GM19468 (cell line): ENCODE measurements around the gene RIPOR3.

Experiments
- ATAC-seq: cut with Tn5 transposase; IDR thresholded peaks from one replicate; pipeline ENCODE4 v1.9.1; 2021; ENCODE audit warnings: mild to moderate bottlenecking, moderate library complexity, moderate number of reproducible peaks; ENCODE audit not compliant: unreplicated experiment; ENCODE audit errors: extremely low read depth

Gene RIPOR3

GRCh38 chr20:50595433-50595895 is 95.9 kb downstream of the RIPOR3 start:
- no peak for ATAC-seq

DNA sequence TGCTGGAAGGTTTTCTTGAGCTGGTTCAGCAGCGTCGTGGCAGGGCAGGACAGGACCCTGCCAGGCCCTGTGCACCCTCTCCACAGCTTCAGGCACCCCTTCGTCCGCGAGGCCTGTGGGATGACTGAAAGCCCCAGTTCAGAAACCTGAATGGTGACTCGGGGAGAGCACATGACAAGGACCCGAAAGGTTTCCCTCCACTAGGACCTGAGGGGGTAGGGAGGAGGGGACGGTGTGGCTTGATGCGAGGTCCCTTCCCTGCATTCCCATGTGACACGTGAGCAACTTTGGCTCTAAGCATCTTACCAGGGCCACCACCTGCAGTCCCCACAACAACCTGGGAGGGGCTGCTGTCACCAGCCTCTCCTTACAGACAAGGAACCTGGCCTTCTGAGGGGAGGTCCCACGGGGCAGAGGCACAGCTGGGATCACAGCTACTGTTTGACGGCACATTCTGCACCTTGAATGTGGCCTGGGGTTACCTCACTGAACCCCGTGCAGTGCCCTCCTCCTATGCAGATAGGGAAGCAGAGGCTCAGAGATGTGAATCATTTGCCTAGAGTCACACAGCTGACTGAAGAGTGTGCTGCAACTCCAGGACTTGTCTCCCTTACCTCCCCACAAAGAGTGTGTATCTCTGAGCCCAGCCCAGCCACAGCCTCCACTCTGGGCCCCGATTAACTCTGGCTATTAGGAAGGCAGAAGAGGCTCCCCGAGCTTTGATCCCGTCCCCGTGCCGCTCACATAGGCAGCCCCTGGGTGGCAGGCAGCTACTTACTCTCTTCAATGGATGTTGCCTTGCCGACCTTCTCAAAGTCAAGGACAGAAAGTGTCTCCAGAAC is 96.5 kb downstream of the RIPOR3 start:
- ATAC-seq = no peak

DNA sequence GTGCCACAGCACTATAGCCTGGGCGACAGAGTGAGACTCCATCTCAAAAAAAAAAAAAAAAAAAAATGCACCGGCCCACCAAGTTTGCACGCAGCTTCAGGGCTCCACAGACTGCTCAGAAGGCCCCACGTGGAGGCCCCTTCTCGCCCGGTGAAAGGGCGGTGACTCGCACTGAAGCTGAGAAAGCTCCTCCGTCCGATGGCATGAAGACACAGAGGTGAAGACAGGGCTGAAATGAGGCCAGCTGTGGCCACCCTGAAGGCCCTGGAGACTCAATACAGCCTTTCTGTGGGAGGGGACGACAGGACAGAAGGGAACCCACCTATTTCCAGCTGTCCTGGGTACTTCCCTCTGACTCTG is 97.1 kb downstream of the RIPOR3 start:
- ATAC-seq = no peak

GRCh38 chr20:50593005-50593335 is 98.4 kb downstream of the RIPOR3 start:
- no peak for ATAC-seq

GRCh38 chr20:50592282-50593004 is 98.9 kb downstream of the RIPOR3 start:
- ATAC-seq = no peak

- no peak for ATAC-seq
Measured at GRCh38 chr20:50591233-50591852, 100.0 kb downstream of the RIPOR3 start.

- no peak for ATAC-seq
Measured at GRCh38 chr20:50590348-50590664, 101.0 kb downstream of the RIPOR3 start.

DNA sequence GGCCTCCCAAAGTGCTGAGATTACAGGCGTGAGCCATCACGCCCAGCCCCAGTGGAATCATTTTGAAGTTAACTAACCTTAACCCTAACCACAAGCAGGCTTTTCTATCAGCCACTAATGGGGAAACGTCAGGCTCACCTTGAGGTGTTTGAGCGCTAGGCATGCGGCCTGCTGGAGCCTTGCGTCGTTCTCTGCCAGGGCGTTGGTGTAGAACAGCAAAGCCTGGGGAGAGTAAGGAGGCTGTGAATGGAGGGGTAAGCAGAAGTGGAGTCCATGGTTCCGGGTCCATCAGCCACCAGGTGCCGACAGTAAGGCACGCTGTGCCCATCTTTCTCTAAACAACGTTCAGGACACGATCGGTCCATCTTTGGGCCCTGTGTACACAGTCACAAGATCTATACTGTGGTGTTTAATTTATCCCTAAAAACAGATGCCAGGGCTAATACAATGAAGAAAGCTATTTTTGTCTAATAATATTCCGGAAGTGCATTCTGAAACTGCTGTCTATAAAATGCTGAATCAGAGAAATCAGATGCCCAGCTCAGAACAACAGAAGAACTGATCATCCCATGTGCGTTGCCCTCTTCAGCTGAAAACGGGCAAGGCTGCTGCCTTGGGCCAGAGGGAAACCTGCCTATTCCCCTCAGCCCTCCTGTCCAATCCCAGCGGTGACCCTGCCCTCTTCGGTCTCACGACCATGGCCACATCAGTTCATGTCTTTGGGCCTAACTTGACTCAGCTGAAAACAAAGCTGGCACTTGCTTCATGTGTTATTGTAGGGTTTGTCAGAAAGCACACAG is 101.6 kb downstream of the RIPOR3 start:
- ATAC-seq = no peak

GRCh38 chr20:50588034-50588736 is 103.2 kb downstream of the RIPOR3 start:
- no peak for ATAC-seq

- no peak for ATAC-seq
Measured at GRCh38 chr20:50587291-50587961, 103.9 kb downstream of the RIPOR3 start.

DNA sequence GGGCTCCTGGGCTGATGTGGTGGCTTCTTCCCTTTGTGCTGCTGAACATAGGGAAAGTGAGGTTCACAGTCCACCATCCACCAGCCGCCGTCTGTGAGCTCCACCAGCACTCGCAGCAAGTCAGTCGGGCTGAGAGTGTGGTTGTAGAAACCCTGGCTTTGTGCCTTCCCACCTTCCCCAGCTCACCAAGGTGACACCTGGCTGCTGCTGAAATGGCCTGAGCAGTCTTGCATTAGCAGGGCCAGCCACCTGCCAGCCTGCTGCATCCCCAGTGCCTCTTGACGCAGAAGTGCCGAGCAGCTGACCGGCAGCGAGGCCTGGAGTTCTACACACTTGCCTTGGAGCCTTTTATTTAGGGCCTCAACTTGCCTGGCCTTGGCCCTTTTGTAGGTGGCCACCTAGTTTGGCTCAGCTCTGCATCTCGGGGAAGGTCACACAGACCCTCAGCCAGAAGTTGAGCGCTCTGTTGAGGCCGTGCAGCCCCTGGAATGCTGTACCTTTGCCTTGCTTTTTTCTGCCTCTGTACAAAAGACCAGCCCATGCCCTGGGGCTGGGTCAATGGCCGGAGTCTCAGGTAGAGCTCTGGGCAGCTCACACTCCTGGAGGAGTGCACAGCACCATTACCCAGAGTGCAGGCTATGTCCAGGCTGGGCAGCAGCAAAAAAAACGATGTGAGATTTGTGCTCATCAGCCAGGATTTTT is 104.7 kb downstream of the RIPOR3 start:
- no peak for ATAC-seq

DNA sequence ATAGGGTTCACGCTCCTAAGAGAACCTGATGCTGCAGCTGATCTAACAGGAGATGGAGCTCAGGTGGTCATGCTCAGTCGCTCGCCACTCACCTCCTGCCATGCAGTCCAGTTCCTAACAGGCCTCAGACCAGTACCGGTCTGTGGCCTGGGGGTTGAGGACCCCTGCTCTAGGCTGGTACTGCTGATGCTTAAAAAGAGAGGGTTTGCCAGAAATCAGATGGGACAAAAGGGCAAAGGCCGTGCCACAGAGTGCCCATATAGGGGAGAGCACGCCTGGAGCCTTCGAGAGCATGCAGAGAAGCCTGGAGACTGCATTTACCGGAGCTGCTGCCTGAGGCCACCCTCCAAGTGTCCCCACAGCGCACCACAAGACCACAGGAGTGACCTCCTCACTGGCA is 105.7 kb downstream of the RIPOR3 start:
- no peak for ATAC-seq

GRCh38 chr20:50585214-50585613 is 106.1 kb downstream of the RIPOR3 start:
- ATAC-seq = no peak

DNA sequence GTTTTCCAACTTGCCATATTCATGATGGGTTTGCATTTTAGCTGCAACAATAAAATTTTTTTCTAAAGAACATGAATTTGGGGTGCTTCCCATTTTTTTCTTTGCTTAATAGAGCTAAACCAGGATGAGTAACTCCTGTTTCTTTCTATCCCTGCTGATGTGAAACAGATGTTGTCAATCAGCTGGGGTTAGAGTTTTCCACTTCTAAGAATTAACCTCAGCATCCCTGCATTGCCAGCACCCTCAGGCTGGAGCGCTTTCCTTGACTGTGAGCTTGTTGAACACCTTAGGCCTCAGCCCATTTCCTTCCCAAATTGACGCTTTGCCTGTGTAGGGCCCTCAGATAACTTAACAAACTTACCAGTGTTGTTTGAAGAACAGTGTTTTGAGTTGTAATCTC is 106.7 kb downstream of the RIPOR3 start:
- no peak for ATAC-seq

GRCh38 chr20:50583442-50584150 is 107.7 kb downstream of the RIPOR3 start:
- no peak for ATAC-seq

GRCh38 chr20:50582591-50583234 is 108.6 kb downstream of the RIPOR3 start:
- ATAC-seq = no peak

DNA sequence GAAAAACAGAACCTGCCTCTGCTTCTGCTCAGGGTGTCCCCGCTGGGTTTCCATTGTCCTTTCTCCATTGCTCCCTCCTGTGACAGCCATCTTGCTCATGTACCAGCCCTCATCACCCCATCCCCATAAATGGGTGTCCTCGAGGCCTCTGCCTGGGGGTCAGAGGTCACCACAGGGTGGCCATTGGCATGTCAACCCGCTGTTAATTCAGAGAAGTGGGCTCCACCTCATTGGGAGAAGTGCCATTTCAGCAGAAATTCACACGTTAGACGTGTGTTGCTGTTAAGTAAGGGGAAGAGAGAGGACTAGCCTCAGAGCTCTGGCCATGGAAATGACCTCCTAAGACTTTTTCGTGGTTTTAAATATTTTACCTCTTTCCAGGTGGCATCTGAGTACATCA is 109.2 kb downstream of the RIPOR3 start:
- ATAC-seq = no peak
